T-helper 2 cell treated with Interferon-gamma antibody and Interleukin-4, amounts not matched to agents 100 ng/mL and 5 ng/mL, for 36 hours (primary cell): ENCODE results near the gene SND1. TPM values are rescaled to one million over a fixed set of nuclear protein-coding genes. Genes with fewer than 3 reads are reported as not detected.

Experiments
- intact Hi-C: fragments of 100-400 bp; cut with micrococcal nuclease; formaldehyde crosslinking; loops from one replicate; pipeline ENCODE4 v1.15.1; 2023
- total RNA-seq: library from RNA; stranded (reverse); gene quantifications from 2 replicates; pipeline ENCODE4 v1.2.3, GENCODE V29; 2022

SND1 gene
- total RNA-seq, 1 donor from 2014 or later: 275 TPM

DNA sequence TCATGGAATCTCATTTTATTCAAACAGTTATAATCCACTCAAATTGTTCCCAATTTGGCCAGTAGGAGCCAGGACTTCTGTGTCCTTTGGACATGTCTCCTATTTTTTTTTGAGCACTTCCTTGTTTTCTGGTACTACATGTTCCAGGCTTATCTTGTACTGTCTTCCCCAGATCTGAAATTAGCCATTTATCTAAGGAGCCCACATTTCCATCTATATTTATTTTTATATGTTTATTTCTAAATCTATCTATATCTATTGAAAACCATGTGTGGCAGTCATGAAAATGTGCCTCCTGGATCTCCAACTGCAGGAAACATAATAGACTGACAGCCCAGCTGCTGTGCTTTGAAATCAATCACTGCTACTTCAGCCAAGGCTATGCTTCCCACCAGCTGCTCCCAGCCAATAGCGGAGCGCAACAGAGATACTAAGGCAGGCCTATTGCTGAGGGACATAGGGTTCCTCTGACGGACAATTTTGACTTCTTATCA lies 232.1 kb downstream of the SND1 start:
- intact Hi-C loops: no loop called here

DNA sequence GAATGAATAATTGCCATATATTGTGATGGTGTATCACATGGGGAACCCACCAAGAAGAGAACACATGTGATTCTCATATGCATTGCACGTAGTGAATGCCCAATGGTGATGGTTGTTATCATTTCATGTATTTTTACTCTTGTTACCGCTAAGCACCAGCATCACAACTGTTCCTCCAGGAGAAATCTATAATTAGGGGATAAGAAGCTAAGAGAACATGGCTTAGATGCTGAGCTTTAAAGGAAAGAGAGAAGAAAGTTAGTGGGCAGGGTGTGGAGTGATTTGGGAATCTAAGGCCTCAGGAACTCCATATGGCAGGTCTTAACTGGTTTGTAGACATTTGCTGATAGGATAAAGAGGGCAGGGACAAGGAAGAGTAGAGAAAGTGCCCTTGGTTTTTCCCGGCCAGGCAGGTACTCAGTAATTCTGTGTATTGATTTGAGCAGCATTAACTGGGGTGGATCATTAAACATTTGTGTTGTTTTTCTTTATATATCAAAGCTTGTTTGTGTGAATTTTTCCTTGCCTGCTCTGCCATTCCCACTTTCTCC lies 233.3 kb downstream of the SND1 start:
- intact Hi-C loops: no loop called here

DNA sequence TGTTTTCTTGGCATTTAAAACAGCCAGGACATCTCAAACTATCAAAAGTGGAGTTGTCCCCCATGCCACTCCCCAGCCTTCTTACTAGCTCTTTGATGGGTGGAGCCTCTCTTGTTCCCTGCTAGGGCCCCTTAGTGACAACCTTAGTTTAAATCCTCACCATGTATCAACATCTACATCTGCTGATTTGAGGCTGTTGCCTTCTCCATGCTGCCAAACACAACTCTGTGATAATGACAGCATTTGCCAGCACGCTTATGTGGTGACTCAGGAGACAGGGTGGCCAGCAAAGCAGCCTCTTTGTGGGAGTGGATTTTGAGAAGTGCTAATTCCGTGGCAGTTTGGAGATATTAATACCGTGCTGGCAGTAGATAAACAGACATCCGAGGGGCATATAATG lies 233.8 kb downstream of the SND1 start:
- intact Hi-C loops: no loop called here

DNA sequence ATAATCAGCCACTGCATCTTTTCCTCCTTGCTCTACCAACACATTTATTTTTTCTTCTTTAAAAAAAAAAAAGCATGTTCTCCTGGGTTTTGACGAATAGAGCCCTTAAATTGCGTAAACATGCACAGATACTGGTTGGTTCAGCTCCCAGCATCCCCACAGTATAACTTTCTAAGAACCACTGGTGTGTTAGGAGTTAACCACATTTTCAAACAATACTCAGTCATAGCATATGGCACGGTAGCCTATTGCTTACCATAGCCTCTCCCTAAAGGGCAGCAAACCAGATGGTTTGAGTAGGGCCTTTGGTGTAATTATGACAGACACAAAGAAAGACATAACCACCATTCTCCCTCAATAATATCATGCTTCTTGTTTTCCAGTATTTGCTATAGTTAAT lies 234.3 kb downstream of the SND1 start:
- intact Hi-C loops: no loop called here

DNA sequence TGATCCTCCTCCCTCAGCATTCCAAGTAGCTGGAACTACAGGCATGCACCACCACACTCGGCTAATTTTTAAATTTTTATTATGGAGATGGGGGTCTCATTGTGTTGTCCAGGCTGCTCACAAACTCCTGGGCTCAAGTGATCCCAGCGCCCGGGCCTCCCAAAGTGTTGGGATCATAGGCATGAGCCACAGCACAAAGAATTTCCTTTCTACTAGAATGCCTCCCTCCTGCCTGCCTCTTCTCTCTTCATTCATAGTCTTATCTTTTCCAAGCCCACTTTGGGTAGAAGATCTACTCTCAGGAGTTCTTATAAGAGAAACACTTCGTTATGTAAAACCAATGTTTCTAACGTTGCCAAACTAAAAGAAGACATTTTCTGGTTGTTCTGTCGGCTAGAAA lies 235.1 kb downstream of the SND1 start:
- intact Hi-C loops: no loop called here

DNA sequence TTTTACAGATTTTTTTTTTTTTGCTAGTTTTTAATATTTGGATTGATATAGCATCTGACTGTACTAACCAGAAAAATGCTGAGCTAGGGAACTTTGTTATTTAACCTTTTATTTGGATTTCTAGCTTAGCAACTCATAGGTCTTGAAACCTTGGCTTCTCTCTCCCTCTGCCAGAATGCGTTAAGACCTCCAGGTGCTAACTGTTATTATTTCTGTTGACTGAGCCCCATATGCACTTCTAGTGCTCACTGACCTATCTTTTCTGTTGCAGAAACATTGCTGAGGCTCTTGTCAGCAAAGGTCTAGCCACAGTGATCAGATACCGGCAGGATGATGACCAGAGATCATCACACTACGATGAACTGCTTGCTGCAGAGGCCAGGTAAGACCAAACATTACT lies 235.6 kb downstream of the SND1 start:
- intact Hi-C loops: no loop called here

DNA sequence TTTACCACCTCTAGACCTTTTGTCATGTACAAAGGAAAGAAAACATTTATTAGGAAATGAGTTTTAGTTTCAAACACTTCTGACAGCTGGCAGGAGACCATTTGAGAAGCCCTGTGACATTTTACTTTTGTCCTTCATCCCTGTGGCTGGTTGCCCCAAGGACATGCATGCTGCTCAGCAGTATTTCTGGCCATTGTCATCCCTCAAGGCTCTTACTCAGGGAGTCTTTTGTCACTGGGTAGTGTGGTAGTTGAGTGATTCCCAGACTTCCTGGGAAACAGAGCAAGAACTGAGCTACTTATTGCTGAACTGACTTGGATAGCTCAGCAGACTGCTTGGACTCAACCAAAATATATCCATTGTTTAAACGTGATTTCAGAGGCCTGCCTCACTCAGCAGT lies 236.4 kb downstream of the SND1 start:
- intact Hi-C loops: no loop called here

DNA sequence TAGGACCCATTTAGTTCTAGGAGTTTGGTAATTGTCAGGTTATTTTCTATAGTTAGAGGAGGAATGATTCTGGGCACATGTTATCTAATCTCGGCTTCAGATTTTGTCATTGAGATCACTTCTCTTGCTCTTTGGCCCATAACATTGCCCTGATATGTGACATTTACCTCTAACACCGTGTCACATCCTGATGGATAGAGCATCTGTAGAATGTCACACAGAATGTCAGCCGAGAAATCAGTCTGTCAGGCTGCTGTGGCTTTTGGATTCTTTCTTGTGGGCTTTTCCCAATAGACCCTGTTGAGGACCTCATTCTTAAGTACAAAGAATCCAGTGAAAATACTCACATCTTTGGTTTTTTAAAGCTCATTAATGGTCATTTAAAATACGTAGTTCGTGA lies 236.8 kb downstream of the SND1 start:
- intact Hi-C loops: no loop called here

DNA sequence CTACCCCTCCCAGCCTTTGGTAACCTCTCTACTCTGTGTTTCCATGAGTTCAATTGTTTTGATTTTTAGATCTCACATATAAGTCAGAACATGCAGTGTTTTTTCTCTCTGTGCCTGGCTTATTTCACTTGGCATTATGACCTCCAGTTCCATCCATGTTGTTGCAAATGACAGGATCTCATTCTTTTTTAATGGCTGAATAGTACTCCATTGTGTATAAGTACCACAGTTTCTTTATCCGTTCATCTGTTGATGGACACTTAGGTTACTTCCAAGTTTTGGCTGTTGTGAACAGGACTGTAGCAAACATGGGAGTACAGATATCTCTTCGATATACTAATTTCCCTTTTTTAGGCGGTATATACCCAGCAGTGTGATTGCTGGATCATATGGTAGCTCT lies 237.7 kb downstream of the SND1 start:
- intact Hi-C loops: no loop called here

DNA sequence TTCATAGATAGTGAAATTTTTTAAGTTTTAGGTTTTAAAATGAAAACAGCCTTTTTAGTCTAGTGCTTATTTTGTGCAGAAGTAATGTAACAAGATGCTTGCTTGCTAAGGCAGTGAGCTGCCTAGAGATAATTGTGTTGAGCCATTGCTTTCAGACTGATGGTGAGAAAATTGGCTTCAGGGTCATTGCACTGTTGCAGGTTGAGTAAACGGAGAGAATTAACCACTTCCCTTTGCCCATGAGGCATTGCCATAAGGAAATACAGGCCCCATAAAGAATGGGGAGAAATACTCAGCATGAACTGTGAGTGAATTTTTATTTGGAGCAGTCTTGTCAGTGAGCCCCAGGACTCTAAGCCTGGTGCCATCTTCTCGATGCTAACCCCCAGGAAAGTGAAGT lies 238.7 kb downstream of the SND1 start:
- intact Hi-C loops: no loop called here

DNA sequence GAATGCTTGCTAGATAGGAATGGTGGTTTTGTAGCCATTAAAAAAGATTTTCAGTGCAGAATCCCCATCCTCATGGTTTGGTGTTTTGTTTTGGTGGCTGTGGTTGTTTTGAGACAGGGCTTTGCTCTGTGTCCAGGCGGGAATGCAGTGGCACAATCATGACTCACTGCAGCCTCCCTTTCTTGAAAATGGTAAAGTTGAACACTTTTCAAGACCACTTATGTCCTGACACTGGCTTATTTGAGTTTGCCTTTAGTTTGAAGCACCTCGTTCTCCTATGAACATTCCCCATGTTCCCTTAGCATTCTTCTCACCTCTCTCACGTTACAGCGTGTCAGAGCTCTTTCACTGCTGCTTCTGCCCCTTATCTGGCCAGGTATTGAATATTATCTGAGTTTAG lies 239.2 kb downstream of the SND1 start:
- intact Hi-C loops: no loop called here

DNA sequence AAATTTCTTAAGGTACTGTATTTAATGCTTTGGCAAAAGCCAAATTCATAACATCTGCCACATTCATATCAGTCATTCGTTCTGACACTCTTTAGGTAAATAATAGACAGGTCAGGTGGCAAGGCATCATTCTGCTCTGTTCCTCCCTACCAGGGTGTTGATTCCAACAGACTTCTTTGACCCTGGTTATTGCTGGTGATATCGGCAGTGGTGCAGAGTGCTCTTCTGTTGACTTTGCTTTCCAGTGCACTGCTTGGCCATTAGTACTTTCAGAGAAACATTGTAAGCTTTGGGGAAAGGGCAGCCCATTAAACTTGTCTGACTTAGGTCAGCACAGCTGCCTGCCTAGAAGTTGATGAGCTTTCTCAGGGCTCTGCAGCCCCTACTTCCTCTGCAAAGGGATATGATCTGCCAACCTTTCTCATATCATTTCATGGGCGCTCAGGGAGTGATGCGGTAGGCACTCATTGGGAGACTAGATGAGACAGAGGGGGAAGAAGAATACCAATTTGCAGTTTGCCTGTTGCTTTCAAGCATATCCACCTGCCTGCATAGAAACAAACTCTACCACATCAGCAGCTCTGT lies 240.0 kb downstream of the SND1 start:
- intact Hi-C loops: no loop called here

DNA sequence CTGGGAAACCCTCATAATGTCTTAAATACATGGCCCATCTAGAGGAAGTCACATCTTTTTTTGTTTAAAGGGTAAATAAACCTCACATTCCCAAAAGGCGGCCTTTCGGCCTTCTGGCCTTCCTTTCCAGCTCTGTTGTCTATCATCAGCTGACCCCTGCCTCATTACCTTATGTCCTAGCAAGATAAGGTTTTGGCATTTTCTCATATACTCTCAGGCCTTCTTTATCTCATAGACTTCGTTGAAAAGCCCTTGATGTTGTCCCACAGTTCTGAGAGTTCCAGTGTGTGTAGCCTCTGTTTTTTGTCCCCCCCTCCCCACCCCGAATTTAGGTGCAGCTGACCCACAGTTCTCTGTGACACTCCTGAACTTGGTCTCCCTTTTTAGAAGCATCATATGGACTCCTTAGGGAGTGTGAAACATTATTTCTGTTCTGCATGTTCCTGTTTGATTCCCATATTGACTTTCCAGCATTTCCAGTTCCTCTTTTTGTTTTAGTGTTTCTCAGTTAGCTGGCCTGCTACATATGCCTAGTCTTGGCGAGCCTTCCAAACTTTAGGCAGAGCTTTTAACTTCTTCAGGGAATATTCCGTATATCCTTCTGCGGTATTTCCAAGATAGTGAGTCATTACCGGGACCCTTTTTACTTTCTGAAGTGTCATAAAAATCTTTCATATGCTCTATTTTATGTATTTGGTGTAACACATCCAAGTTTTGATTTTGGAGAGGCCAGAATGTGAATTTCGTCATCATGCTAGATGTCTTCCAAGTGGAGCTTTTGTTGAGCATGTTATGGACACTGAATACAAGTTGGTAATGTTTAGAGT lies 240.7 kb downstream of the SND1 start:
- intact Hi-C loops: no loop called here

DNA sequence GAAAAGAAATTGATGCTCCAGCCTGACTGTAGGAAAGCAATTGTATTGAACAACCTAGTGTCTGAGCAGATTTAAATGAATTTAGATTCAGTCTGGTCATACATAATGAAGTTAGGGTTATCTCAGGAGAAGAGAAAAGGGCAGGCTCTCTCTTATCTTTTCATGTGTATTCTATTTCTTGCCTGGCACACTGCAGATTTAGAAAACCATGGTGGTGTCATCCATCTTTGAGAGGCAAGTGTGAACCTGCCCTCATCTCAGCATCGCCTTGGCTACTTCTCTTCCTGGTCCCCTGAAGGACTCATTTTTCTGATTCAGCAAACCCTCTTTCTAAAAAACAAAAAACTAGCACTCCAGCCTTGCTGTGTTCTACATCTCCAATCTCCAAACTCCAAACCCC lies 241.6 kb downstream of the SND1 start:
- intact Hi-C loops: no loop called here

DNA sequence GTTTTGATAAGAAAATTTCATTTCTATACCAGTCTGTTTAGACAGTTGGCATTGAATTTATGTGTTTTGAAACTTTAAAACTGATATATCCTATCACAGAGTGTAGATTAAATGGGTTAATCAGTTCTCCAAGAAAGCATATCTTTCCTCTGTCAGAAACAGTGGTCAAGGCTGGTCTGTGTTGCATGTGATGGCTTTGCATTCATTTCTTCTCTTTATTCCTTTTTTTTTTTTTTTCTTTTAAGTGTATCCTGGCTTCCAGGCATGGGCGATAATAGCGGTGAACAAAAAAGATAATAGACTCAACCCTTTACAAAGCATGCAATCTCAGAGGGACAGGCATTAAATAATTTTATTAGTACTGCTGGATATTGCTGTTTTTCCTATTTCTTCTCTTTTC lies 242.6 kb downstream of the SND1 start:
- intact Hi-C loops: no loop called here

DNA sequence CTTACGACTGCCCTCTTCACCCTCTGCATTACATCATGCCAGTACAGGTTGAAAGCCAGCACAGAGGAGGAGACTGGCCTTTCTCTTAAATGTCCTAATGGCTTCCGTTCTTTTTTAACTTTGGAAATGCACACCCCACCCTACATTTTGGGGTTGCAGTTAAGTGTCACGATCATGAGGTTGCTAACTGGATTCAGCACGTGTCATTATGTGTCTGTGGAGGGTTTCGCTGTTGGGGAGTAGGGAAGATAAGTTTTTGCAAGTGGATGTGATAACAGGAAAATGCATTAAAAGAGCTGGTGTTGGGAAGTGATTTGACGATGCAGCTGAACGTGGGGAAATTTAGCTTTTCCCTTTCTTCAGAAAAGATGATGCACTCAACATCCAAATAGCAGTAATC lies 243.4 kb downstream of the SND1 start:
- intact Hi-C loops: no loop called here

DNA sequence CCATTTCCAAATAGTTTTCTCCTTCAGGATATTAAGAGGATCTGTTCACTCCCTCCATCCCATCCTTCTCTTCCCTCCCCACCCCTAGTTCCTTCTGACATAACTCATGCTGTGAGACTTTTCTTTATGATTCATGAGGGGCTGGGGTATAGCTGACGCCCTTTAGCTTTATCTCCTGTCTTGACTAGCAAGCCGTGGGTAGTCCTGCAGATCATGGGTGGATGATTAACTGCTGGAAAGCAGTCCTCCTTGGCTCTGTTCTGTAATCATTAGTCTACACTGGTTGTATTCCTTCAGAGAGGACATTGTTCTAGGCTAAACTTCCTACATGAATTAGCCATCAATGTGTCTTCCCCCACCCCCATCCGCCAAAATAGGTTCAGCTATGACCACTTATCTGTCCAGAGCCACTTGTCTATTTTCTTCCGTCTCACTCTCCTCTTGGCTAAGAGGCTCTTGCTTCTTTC lies 243.9 kb downstream of the SND1 start:
- intact Hi-C loops: no loop called here

DNA sequence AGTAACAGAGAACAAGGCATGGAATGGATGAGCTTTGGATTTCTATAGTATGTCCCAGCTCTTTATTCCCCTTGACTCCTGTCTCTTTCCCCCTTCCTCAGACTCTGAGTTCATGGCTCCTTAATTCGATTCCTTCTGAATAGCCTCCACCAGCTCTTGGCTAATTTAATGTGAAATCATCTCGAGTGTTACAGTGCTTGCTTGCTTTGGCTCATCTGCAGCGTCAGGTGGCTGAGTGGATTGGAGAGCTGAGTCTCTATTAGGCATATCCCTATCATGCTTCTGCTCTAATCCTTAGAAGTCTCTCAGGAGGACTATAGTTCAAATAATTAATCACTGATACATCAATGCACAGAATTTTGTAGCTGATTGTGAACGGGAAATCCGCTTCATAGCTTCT lies 244.7 kb downstream of the SND1 start:
- intact Hi-C loops: no loop called here

DNA sequence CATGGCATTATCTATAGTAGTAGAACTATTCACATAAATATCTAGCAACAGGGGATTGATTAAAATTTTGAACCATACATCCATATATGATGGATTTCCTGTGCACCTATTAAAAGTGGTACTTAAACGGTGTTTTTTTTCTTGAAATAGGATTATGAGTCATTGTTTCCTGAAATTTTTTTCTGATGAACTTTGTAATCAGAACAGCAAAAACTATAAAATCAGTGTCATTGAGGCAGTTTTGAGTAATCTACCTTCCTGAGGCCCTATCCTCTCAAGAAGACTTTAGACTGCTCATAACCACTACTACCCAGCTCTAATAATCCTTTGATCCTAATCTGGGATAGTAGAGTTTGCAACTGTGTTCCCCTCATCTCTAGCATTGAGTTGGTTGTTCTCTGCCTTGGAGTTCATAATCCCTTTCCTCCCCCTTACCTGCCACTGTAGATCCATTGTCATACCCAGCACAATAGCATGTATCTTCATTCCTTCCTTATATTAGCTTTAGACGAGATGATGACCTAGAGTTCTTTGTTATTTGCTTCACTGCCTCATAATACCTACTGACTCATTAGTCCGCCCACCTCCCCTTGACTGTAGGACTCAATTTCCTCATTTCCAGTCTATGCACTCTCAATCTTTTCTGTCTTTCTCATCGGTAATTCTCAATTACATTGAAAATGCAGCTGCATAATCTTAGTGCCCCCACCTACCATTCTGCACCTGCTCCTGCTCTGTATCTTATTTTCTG lies 245.9 kb downstream of the SND1 start:
- intact Hi-C loops: no loop called here

DNA sequence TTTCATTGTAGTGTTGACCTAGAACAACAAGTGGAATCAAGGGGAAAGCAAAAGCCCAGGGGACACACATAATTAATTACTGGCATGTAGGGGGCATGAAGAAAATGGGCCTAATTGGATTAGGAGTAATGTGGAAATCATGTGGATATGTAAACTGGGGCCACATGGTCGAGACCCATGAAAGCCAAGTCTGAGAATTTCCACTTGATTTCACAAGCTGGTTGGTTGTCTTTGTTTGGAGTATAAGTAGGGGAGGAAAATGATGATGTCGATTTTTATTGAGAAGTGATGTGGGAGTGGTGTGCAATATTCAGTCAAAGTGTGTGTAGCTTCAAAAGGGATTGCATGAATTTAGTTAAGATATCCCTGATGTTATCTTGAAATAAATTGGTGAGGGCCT lies 247.4 kb downstream of the SND1 start:
- intact Hi-C loops: no loop called here

DNA sequence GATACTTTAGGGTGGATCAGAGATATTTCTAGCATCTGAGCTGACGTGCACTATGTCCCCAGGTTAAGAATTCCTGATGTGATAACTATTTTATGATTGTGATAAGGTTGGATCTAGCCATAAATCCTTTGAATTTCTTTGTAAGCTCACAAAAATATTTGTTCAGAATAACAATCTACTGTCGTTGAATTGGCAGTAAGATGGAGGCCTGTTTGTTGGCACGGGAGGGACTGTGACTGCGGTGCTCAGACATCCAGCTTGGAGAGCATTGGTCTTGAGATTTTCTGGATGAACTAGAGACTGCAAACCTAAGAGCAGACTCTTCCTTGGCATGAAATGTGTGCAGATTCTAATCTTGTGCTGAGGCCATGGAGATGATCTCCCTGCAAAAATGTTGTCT lies 248.1 kb downstream of the SND1 start:
- intact Hi-C loops: no loop called here
